Lung (tissue), 12 donors: Measurements from ENCODE around the gene UBA6. TPM values are rescaled to one million over a fixed set of nuclear protein-coding genes. Genes with fewer than 3 reads are reported as not detected.

Experiments used
- ATAC-seq: fragments of 200-7000 bp; cut with Tn5 transposase; one replicate; pipeline ENCODE4 v1.9.1; 2020; ENCODE audit warnings: moderate number of reproducible peaks; ENCODE audit not compliant: insufficient read depth, low FRiP score
- DNase-seq, 3 donors: peaks; one replicate each; pipeline ENCODE4 v3.0.0-alpha.2; 2013 to 2017
- H3K27ac ChIP-seq, 2 donors: one replicate each; pipeline ENCODE4 v1.5.1; 2013; ENCODE audit warnings: mild to moderate bottlenecking in 2 of 2, moderate library complexity in 2 of 2, control low read depth in 1 of 2, inconsistent platforms in 1 of 2, low read depth in 1 of 2, low read length in 1 of 2
- H3K27me3 ChIP-seq, 3 donors: one replicate each; pipeline ENCODE4 v1.5.1; 2013; ENCODE audit warnings: low read length in 2 of 3; ENCODE audit not compliant: control insufficient read depth in 3 of 3, insufficient read depth in 3 of 3
- H3K36me3 ChIP-seq, 4 donors: one replicate each; pipeline ENCODE4 v1.5.1; 2013; ENCODE audit warnings: low read length in 4 of 4, mild to moderate bottlenecking in 1 of 4, moderate library complexity in 1 of 4; ENCODE audit not compliant: control insufficient read depth in 4 of 4, insufficient read depth in 4 of 4
- H3K4me1 ChIP-seq, 5 donors: one replicate each; pipeline ENCODE4 v1.5.1; 2013; ENCODE audit warnings: low read length in 5 of 5, mild to moderate bottlenecking in 2 of 5, moderate library complexity in 1 of 5; ENCODE audit not compliant: control insufficient read depth in 5 of 5, insufficient read depth in 5 of 5
- H3K4me3 ChIP-seq: one replicate; pipeline ENCODE4 v1.5.1; 2013; ENCODE audit warnings: mild to moderate bottlenecking, control low read depth, moderate library complexity
- H3K9ac ChIP-seq, 2 donors: one replicate each; pipeline ENCODE4 v1.5.1; 2013; ENCODE audit warnings: low read length in 2 of 2, control low read depth in 1 of 2; ENCODE audit not compliant: insufficient read depth in 1 of 2
- H3K9me3 ChIP-seq, 4 donors: one replicate each; pipeline ENCODE4 v1.5.1; 2013; ENCODE audit warnings: low read length in 3 of 4, mild to moderate bottlenecking in 1 of 4, moderate library complexity in 1 of 4; ENCODE audit not compliant: control insufficient read depth in 4 of 4, insufficient read depth in 3 of 4
- CTCF ChIP-seq: IDR thresholded peaks from 2 replicates; pipeline ENCODE4 v1.5.1; 2012; ENCODE audit warnings: mild to moderate bottlenecking; ENCODE audit errors: control extremely low read depth, extremely low read depth
- WGBS, 2 donors: extraction: QIAGEN DNeasy Blood & Tissue Kit; methylation state at CpG; one replicate each; pipeline ENCODE4 v1.1.7; 2013; 5-methylcytosine and 5-hydroxymethylcytosine counted together
- polyA plus RNA-seq, 2 donors: library from polyadenylated mRNA; stranded (reverse); fragments of 200-250 nt; gene quantifications; one replicate each; pipeline ENCODE4 v1.2.1, GENCODE V29; 2013
- total RNA-seq, 2 donors: library from RNA; depleted of rRNA in 1 of 2; stranded (reverse); fragments of >200 nt in 1 of 2; gene quantifications; one replicate each; pipeline ENCODE4 v1.2.1, GENCODE V29; 2014 to 2021
- donor health status: control.
- donor health status: control.
- donor health status: Bipolar disorder and iron deficiency.
- donor health status: healthy.
- donor health status: DM: yes; HTN: yes; CAD: no.

The UBA6 gene
- total and polyA plus RNA-seq, 4 donors, result 6.4 to 67.0 (median 28.0) TPM

GRCh38 chr4:67614186-67614585, 86.8 kb downstream of the UBA6 start:
- H3K9ac ChIP-seq, result no peak overlapping the region
- TF ChIP-seq CTCF, result no peak
- 96 to 98% methylated on average over 4 of the region's 4 CpGs for WGBS, 2 donors

GRCh38 chr4:67608027-67608426, 92.9 kb downstream of the UBA6 start:
- no peak overlapping the region for H3K9ac ChIP-seq
- H3K9me3 ChIP-seq, result peaks cover 0 to 4% (median 1%) of the 10 kb centered on the region in 4 donors
- no peak for TF ChIP-seq CTCF
- no peaks in the 10 kb centered on the region for H3K27me3 ChIP-seq
- 93 to 94% methylated on average over 4 of the region's 4 CpGs for WGBS, 2 donors
- ATAC-seq (no peak), DNase-seq (no peak)
- no peak overlapping the region for H3K27ac ChIP-seq
- no peaks in the 10 kb centered on the region for H3K4me1 ChIP-seq
- no peak overlapping the region for H3K4me3 ChIP-seq
- H3K36me3 ChIP-seq, result peaks cover 0 to 2% (median 0%) of the 10 kb centered on the region in 4 donors

More at GRCh38 chr4:67614186-67614585, 86.8 kb downstream of the UBA6 start:
- Histone ChIP-seq H3K4me3 (no peak overlapping the region), H3K9me3 (peaks cover 0 to 4% (median 1%) of the 10 kb centered on the region in 4 donors), H3K36me3 (peaks cover 3 to 10% (median 6%) of the 10 kb centered on the region in 4 donors), H3K27ac (no peak overlapping the region), H3K27me3 (no peaks in the 10 kb centered on the region), H3K4me1 (no peaks in the 10 kb centered on the region)
- ATAC-seq (no peak), DNase-seq (no peak)

- DNase-seq, result no peak
- Histone ChIP-seq H3K4me3 (no peak overlapping the region), H3K36me3 (no peaks in the 10 kb centered on the region), H3K4me1 (no peaks in the 10 kb centered on the region), H3K9ac (no peak overlapping the region), H3K27me3 (no peaks in the 10 kb centered on the region), H3K9me3 (peaks cover 0 to 4% (median under 1%) of the 10 kb centered on the region in 4 donors), H3K27ac (no peak overlapping the region)
- ATAC-seq, result no peak
- TF ChIP-seq CTCF, result no peak
- WGBS, 2 donors, result 87 to 89% methylated on average over 3 of the region's 3 CpGs
Observed at GRCh38 chr4:67604749-67605148, 96.2 kb downstream of the UBA6 start.

GRCh38 chr4:67604029-67604381, 97.0 kb downstream of the UBA6 start:
- Histone ChIP-seq H3K9me3 (peaks cover 0 to 4% (median 0%) of the 10 kb centered on the region in 4 donors), H3K9ac (no peak overlapping the region), H3K4me1 (no peaks in the 10 kb centered on the region), H3K27ac (no peak overlapping the region), H3K27me3 (no peaks in the 10 kb centered on the region), H3K4me3 (no peak overlapping the region), H3K36me3 (no peaks in the 10 kb centered on the region)
- 84 to 95% methylated on average over 2 of the region's 2 CpGs for WGBS, 2 donors
- no peak for DNase-seq
- ATAC-seq, result no peak
- TF ChIP-seq CTCF, result no peak
